Mesothelial cell of epicardium (in vitro differentiated cells): ENCODE measurements around the gene SLX4IP. TPM values are rescaled to one million over a fixed set of nuclear protein-coding genes. Genes with fewer than 3 reads are reported as not detected.
A peak's percentile ranks its signal among the peaks of the same experiment; 100 is the strongest.
"Not testable (repeated sequence)": the region's sequence is repeated elsewhere in the genome, so short reads cannot be mapped to it uniquely, and the experiment has no call there.

ENCODE experiments used
- DNase-seq, 2 experiments: peaks; one replicate each; pipeline ENCODE4 v3.0.0; 2021; ENCODE audit warnings: low spot score in 2 of 2; ENCODE audit not compliant: unreplicated experiment in 2 of 2
- H3K27ac Mint-ChIP-seq: 2 replicates; pipeline ENCODE4 v1.8.0; 2021; ENCODE audit warnings: mixed read lengths
- H3K27me3 Mint-ChIP-seq: 2 replicates; pipeline ENCODE4 v1.8.0; 2021; ENCODE audit warnings: low read depth, mixed read lengths
- H3K36me3 Mint-ChIP-seq: 2 replicates; pipeline ENCODE4 v1.8.0; 2021; ENCODE audit warnings: mixed read lengths
- H3K4me1 Mint-ChIP-seq: 2 replicates; pipeline ENCODE4 v1.8.0; 2021; ENCODE audit warnings: mixed read lengths
- H3K4me3 Mint-ChIP-seq: 2 replicates; pipeline ENCODE4 v1.8.0; 2021; ENCODE audit warnings: mild to moderate bottlenecking, moderate library complexity, mixed read lengths
- H3K9me3 Mint-ChIP-seq: 2 replicates; pipeline ENCODE4 v1.8.0; 2021; ENCODE audit warnings: mixed read lengths
- CTCF ChIP-seq: fragments of 200-600 bp; sonication (generic); IDR thresholded peaks from one replicate; pipeline ENCODE4 v1.5.0; 2021; ENCODE audit warnings: antibody characterized with exemption; ENCODE audit not compliant: unreplicated experiment
- total RNA-seq: library from RNA; stranded (reverse); gene quantifications from 3 replicates; pipeline ENCODE4 v1.2.1, GENCODE V29; 2021

SLX4IP gene
- total RNA-seq, 1 donor from 2014 or later, result 10.4 TPM

- Mint-ChIP-seq H3K36me3 (peaks cover 5% of the 10 kb centered on the region), H3K9me3 (no peaks in the 10 kb centered on the region), H3K4me1 (peaks cover 24% of the 10 kb centered on the region), H3K27ac (no peak overlapping the region), H3K27me3 (no peaks in the 10 kb centered on the region), H3K4me3 (no peak overlapping the region)
- no peak for TF ChIP-seq CTCF
- no peak for DNase-seq
These were observed 170.6 kb downstream of the SLX4IP start for GRCh38 chr20:10605547-10606195.

GRCh38 chr20:10609276-10609675 is 174.2 kb downstream of the SLX4IP start:
- no peak for DNase-seq
- Mint-ChIP-seq H3K9me3 (no peaks in the 10 kb centered on the region), H3K36me3 (peaks cover 9% of the 10 kb centered on the region), H3K27me3 (no peaks in the 10 kb centered on the region), H3K4me3 (no peak overlapping the region), H3K27ac (peak overlapping the region; percentile 63), H3K4me1 (peaks cover 5% of the 10 kb centered on the region)
- no peak for TF ChIP-seq CTCF

- no peak for TF ChIP-seq CTCF
- Mint-ChIP-seq H3K27ac (peak overlapping the region; percentile 63), H3K4me1 (peaks cover 2% of the 10 kb centered on the region), H3K27me3 (no peaks in the 10 kb centered on the region), H3K36me3 (peaks cover 9% of the 10 kb centered on the region), H3K4me3 (no peak overlapping the region), H3K9me3 (no peaks in the 10 kb centered on the region)
- no peak for DNase-seq
These were observed 174.7 kb downstream of the SLX4IP start for GRCh38 chr20:10609770-10610169.

GRCh38 chr20:10610251-10610650 is 175.1 kb downstream of the SLX4IP start:
- Mint-ChIP-seq H3K9me3 (no peaks in the 10 kb centered on the region), H3K27me3 (no peaks in the 10 kb centered on the region), H3K4me1 (peaks cover 2% of the 10 kb centered on the region), H3K27ac (no peak overlapping the region), H3K36me3 (peaks cover 9% of the 10 kb centered on the region), H3K4me3 (no peak overlapping the region)
- no peak for DNase-seq
- TF ChIP-seq CTCF, result no peak

GRCh38 chr20:10611357-10611756 is 176.3 kb downstream of the SLX4IP start:
- Mint-ChIP-seq H3K9me3 (no peaks in the 10 kb centered on the region), H3K36me3 (peaks cover 6% of the 10 kb centered on the region), H3K27me3 (no peaks in the 10 kb centered on the region), H3K4me1 (peaks cover 2% of the 10 kb centered on the region), H3K4me3 (no peak overlapping the region), H3K27ac (no peak overlapping the region)
- no peak for DNase-seq
- TF ChIP-seq CTCF, result peak; percentile 18

- H3K4me1 Mint-ChIP-seq, H3K4me3 Mint-ChIP-seq, H3K27ac Mint-ChIP-seq, H3K9me3 Mint-ChIP-seq, H3K36me3 Mint-ChIP-seq, DNase-seq, H3K27me3 Mint-ChIP-seq: not testable (repeated sequence)
These were observed 178.3 kb downstream of the SLX4IP start for GRCh38 chr20:10613426-10613825.
